IPS-15b (cell line): ENCODE measurements around the gene STAT3.
"Not testable (repeated sequence)": the region's sequence is repeated elsewhere in the genome, so short reads cannot be mapped to it uniquely, and the experiment has no call there.

ENCODE experiments used
- H3K27me3 ChIP-seq: one replicate; pipeline ENCODE4 v1.6.1; 2013; ENCODE audit warnings: low read length; ENCODE audit not compliant: control insufficient read depth, insufficient read depth
- H3K36me3 ChIP-seq: one replicate; pipeline ENCODE4 v1.6.1; 2013; ENCODE audit warnings: low read length; ENCODE audit not compliant: control insufficient read depth, insufficient read depth
- H3K4me1 ChIP-seq: one replicate; pipeline ENCODE4 v1.6.1; 2013; ENCODE audit warnings: mild to moderate bottlenecking, low read length; ENCODE audit not compliant: control insufficient read depth, insufficient read depth
- H3K4me3 ChIP-seq: one replicate; pipeline ENCODE4 v1.5.1; 2013; ENCODE audit warnings: low read depth, low read length
- H3K9ac ChIP-seq: one replicate; pipeline ENCODE4 v1.6.1; 2013; ENCODE audit warnings: low read depth, mild to moderate bottlenecking, low read length
- H3K9me3 ChIP-seq: one replicate; pipeline ENCODE4 v1.6.1; 2013; ENCODE audit warnings: mild to moderate bottlenecking, low read length; ENCODE audit not compliant: control insufficient read depth, insufficient read depth

Gene STAT3

GRCh38 chr17:42421136-42421506 is 32.9 kb upstream of the STAT3 start:
- Histone ChIP-seq H3K4me1 (peaks cover 9% of the 10 kb centered on the region), H3K4me3 (peak overlapping the region; percentile 95), H3K27me3 (peaks cover 9% of the 10 kb centered on the region), H3K9me3 (no peaks in the 10 kb centered on the region), H3K36me3 (no peaks in the 10 kb centered on the region), H3K9ac (no peak overlapping the region)

DNA sequence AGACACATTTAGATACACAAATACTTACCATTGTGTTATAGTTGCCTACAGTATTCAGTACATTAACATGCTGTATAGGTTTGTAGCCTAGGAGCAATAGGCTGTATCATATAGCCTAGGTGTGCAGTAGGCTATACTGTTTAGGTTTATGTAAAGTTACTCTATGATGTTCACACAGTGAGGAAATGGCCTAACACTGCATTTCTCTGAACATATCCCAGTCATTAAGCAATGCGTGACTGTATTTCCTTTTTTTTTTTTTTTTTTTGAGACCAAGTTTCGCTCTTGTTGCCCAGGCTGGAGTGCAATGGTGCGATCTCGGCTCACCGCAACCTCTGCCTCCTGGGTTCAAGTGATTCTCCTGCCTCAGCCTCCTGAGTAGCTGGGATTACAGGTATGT is 29.7 kb upstream of the STAT3 start:
- H3K36me3 ChIP-seq, H3K9me3 ChIP-seq, H3K9ac ChIP-seq, H3K27me3 ChIP-seq, H3K4me3 ChIP-seq: not testable (repeated sequence)
- H3K4me1 ChIP-seq: peaks cover 13% of the 10 kb centered on the region

- Histone ChIP-seq H3K4me1 (peaks cover 3% of the 10 kb centered on the region), H3K4me3 (no peak overlapping the region), H3K9ac (no peak overlapping the region), H3K27me3 (no peaks in the 10 kb centered on the region), H3K36me3 (peaks cover 3% of the 10 kb centered on the region), H3K9me3 (no peaks in the 10 kb centered on the region)
These were observed 26.6 kb upstream of the STAT3 start for GRCh38 chr17:42414704-42415409.

DNA sequence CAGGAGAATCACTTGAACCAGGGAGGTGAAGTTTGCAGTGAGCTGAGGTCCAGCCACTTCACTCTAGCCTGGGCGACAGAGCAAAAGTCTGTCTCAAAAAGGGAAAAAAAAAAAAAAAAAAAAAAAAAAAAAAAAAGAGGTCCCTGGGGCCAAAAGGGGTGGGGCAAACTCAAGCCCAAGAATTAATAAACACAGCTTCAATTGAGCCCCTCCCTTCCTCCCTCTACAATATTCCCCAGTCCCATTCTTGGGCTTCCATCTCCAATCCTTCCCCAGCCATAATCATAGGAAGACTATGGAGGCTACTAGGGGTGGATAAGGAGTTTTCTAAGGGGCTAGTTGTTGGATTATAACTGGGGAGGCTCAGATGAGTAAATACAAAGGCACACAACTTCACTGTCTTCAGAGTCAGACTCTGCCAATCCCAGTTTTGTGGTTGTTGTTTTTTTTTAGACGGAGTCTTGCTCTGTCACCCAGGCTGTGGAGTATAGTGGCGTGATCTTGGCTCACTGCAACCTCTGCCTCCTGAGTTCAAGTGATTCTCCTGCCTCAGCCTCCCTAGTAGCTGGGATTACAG is 25.3 kb upstream of the STAT3 start:
- H3K36me3 ChIP-seq: peaks cover 3% of the 10 kb centered on the region

GRCh38 chr17:42411905-42412679 is 23.9 kb upstream of the STAT3 start:
- Histone ChIP-seq H3K4me1 (peaks cover 13% of the 10 kb centered on the region), H3K9ac (no peak overlapping the region)

More for the DNA sequence above, 25.3 kb upstream of the STAT3 start:
- Histone ChIP-seq H3K9me3 (no peaks in the 10 kb centered on the region), H3K4me3 (no peak overlapping the region), H3K4me1 (peaks cover 3% of the 10 kb centered on the region), H3K9ac (no peak overlapping the region), H3K27me3 (no peaks in the 10 kb centered on the region)

GRCh38 chr17:42411361-42411760 is 23.1 kb upstream of the STAT3 start:
- H3K9ac ChIP-seq: no peak overlapping the region
- H3K4me1 ChIP-seq: peaks cover 19% of the 10 kb centered on the region

More at GRCh38 chr17:42411905-42412679, 23.9 kb upstream of the STAT3 start:
- Histone ChIP-seq H3K4me3 (no peak overlapping the region), H3K27me3 (no peaks in the 10 kb centered on the region), H3K9me3 (no peaks in the 10 kb centered on the region), H3K36me3 (peaks cover 3% of the 10 kb centered on the region)

DNA sequence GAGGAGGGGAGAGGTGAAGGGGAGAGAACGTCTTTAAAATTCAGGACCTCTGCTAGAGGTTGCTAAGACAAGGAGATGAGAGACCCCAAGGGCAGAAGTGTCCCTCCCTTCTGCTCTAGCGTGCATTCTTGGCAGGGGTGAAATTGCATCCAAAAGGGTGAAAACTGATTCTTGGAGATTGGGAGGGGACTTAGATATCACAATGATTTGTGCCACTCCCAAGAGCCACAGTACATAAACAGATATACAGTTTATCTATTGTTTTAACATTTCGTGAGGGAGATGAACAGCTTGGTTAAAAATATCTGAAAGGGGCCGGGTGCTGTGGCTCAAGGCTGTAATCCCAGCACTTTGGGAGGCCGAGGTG is 22.1 kb upstream of the STAT3 start:
- Histone ChIP-seq H3K4me1 (peaks cover 19% of the 10 kb centered on the region), H3K27me3 (no peaks in the 10 kb centered on the region), H3K4me3 (no peak overlapping the region), H3K9ac (no peak overlapping the region), H3K9me3 (no peaks in the 10 kb centered on the region), H3K36me3 (peaks cover 4% of the 10 kb centered on the region)

More at GRCh38 chr17:42411361-42411760, 23.1 kb upstream of the STAT3 start:
- no peak overlapping the region for H3K4me3 ChIP-seq
- peaks cover 3% of the 10 kb centered on the region for H3K36me3 ChIP-seq
- no peaks in the 10 kb centered on the region for H3K9me3 ChIP-seq
- H3K27me3 ChIP-seq: no peaks in the 10 kb centered on the region

GRCh38 chr17:42409523-42410318 is 21.5 kb upstream of the STAT3 start:
- no peaks in the 10 kb centered on the region for H3K9me3 ChIP-seq
- H3K4me3 ChIP-seq: no peak overlapping the region
- peaks cover 16% of the 10 kb centered on the region for H3K4me1 ChIP-seq
- H3K27me3 ChIP-seq: no peaks in the 10 kb centered on the region
- peaks cover 10% of the 10 kb centered on the region for H3K36me3 ChIP-seq
- no peak overlapping the region for H3K9ac ChIP-seq

DNA sequence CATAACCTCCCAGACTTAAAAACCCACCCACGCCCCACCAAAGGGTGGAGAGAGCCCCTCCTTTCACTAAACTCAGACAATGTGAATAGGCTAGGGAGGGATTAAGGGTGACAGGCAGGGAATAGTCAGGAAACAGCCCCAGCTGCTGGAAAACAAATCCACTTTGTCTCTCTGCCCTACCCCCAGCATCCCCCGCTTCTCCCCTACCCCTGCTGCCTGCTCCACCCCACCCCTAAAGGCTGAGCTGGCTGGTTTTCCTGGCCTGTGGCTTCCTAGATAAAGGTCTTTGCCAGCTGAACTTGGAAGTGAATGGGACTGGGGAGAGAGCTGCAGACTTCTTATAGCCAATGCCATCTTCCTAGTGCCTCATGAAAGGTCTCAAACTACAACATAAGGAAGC is 19.8 kb upstream of the STAT3 start:
- H3K9ac ChIP-seq: no peak overlapping the region
- no peak overlapping the region for H3K4me3 ChIP-seq
- no peaks in the 10 kb centered on the region for H3K27me3 ChIP-seq
- H3K36me3 ChIP-seq: peaks cover 19% of the 10 kb centered on the region
- H3K4me1 ChIP-seq: peaks cover 18% of the 10 kb centered on the region
- no peaks in the 10 kb centered on the region for H3K9me3 ChIP-seq

GRCh38 chr17:42407289-42407836 is 19.1 kb upstream of the STAT3 start:
- no peaks in the 10 kb centered on the region for H3K9me3 ChIP-seq
- no peak overlapping the region for H3K9ac ChIP-seq
- H3K4me1 ChIP-seq: peaks cover 24% of the 10 kb centered on the region
- H3K36me3 ChIP-seq: peaks cover 19% of the 10 kb centered on the region
- no peaks in the 10 kb centered on the region for H3K27me3 ChIP-seq
- no peak overlapping the region for H3K4me3 ChIP-seq

GRCh38 chr17:42406615-42407288 is 18.5 kb upstream of the STAT3 start:
- H3K27me3 ChIP-seq: no peaks in the 10 kb centered on the region
- H3K9me3 ChIP-seq: no peaks in the 10 kb centered on the region
- no peak overlapping the region for H3K4me3 ChIP-seq
- H3K9ac ChIP-seq: no peak overlapping the region
- peaks cover 16% of the 10 kb centered on the region for H3K36me3 ChIP-seq
- peaks cover 29% of the 10 kb centered on the region for H3K4me1 ChIP-seq
